Keratinocyte (primary cell): ENCODE data around the gene DVL1. TPM values are rescaled to one million over a fixed set of nuclear protein-coding genes. Genes with fewer than 3 reads are reported as not detected.
A peak's percentile ranks its signal among the peaks of the same experiment; 100 is the strongest.

Source experiments
- DNase-seq: peaks from one replicate; pipeline ENCODE4 v3.0.0-alpha.2; 2011; ENCODE audit warnings: low read depth, missing footprints, low spot score
- FAIRE-seq: peaks from 2 replicates; lab custom pipeline; 2011; peaks lifted over from hg19 to GRCh38; lab: Jason Lieb, UNC
- H2AFZ ChIP-seq: 2 replicates; pipeline ENCODE4 v1.6.0; 2012; ENCODE audit warnings: low read length, control low read depth, inconsistent platforms; ENCODE audit not compliant: control insufficient read depth
- H3K27ac ChIP-seq: 2 replicates; pipeline ENCODE4 v1.5.1; 2011; ENCODE audit warnings: low read length; ENCODE audit not compliant: control insufficient read depth, insufficient read depth
- H3K27me3 ChIP-seq: 3 replicates; pipeline ENCODE4 v1.6.0; 2011; ENCODE audit warnings: low read length; ENCODE audit not compliant: control insufficient read depth, insufficient read depth; ENCODE audit errors: extremely low read depth
- H3K36me3 ChIP-seq, 2 experiments: 2 replicates in 1 of 2; 3 replicates in 1 of 2; pipeline ENCODE4 v1.5.1; 2011; ENCODE audit warnings: low read length in 2 of 2, mild to moderate bottlenecking in 1 of 2; ENCODE audit not compliant: control insufficient read depth in 2 of 2, insufficient read depth in 2 of 2; ENCODE audit errors: extremely low read depth in 1 of 2
- H3K4me1 ChIP-seq: 3 replicates; pipeline ENCODE4 v1.5.1; 2011; ENCODE audit warnings: low read length; ENCODE audit not compliant: control insufficient read depth, insufficient read depth; ENCODE audit errors: extremely low read depth
- H3K4me2 ChIP-seq: 3 replicates; pipeline ENCODE4 v1.6.0; 2011; ENCODE audit warnings: low read depth, low read length; ENCODE audit not compliant: control insufficient read depth, insufficient read depth; ENCODE audit errors: extremely low read depth
- H3K4me3 ChIP-seq, 3 experiments: fragments of 200-600 bp in 1 of 3; sonication (generic) in 1 of 3; 2 replicates in 2 of 3; 3 replicates in 1 of 3; pipeline ENCODE4 v1.5.1; 2011 to 2016; ENCODE audit warnings: low read length in 3 of 3, mild to moderate bottlenecking in 3 of 3, control low read depth in 2 of 3, inconsistent platforms in 1 of 3, low read depth in 1 of 3, mixed read lengths in 1 of 3, mixed run types in 1 of 3, moderate library complexity in 1 of 3; ENCODE audit not compliant: control insufficient read depth in 2 of 3, insufficient read depth in 2 of 3; ENCODE audit errors: extremely low read depth in 1 of 3
- H3K79me2 ChIP-seq: 2 replicates; pipeline ENCODE4 v1.6.0; 2012; ENCODE audit warnings: low read length; ENCODE audit not compliant: control insufficient read depth, insufficient read depth
- H3K9ac ChIP-seq: 3 replicates; pipeline ENCODE4 v1.6.0; 2011; ENCODE audit warnings: low read length; ENCODE audit not compliant: control insufficient read depth, insufficient read depth; ENCODE audit errors: extremely low read depth
- H3K9me1 ChIP-seq: 3 replicates; pipeline ENCODE4 v1.6.0; 2011; ENCODE audit warnings: low read length; ENCODE audit not compliant: control insufficient read depth, insufficient read depth; ENCODE audit errors: extremely low read depth
- H3K9me3 ChIP-seq: 2 replicates; pipeline ENCODE4 v1.5.1; 2012; ENCODE audit warnings: low read depth, low read length; ENCODE audit not compliant: control insufficient read depth
- H4K20me1 ChIP-seq: 3 replicates; pipeline ENCODE4 v1.6.0; 2011; ENCODE audit warnings: low read length; ENCODE audit not compliant: control insufficient read depth, insufficient read depth; ENCODE audit errors: extremely low read depth
- CTCF ChIP-seq, 3 experiments: IDR thresholded peaks in 1 of 3; conservative IDR thresholded peaks in 1 of 3; optimal IDR thresholded peaks in 1 of 3; 2 replicates in 2 of 3; 3 replicates in 1 of 3; pipeline versions ENCODE3 to v1.5.1; 2011; ENCODE audit warnings: low read length in 3 of 3, mild to moderate bottlenecking in 3 of 3, moderate library complexity in 2 of 3, control low read depth in 1 of 3, inconsistent platforms in 1 of 3; ENCODE audit not compliant: insufficient read depth in 2 of 3; ENCODE audit errors: extremely low read depth in 1 of 3
- EZH2 ChIP-seq: IDR thresholded peaks from one replicate; pipeline ENCODE4 v1.6.1; 2012; ENCODE audit warnings: inconsistent platforms, mild to moderate bottlenecking, low read length, moderate library complexity
- dilution Hi-C: fragments of 300-500 bp; cut with MboI; formaldehyde crosslinking; loops from one replicate; pipeline ENCODE4 v1.7.0; 2020; ENCODE audit warnings: low sequenced_read_pairs; ENCODE audit not compliant: extremely low pct_ligation_motif_present
- polyA plus RNA-seq, 5 experiments: library from polyadenylated mRNA; depleted of rRNA in 3 of 5; stranded (reverse) in 3 of 5; stranded (forward) in 1 of 5; unstranded in 1 of 5; fragments of >200 nt; gene quantifications; 1 replicate in 1 of 5; 2 replicates in 3 of 5; 3 replicates in 1 of 5; pipeline versions ENCODE4 v1.2.1 to v1.2.3, GENCODE V29; 2011 to 2012; ENCODE audit warnings: missing spikeins in 2 of 5, low read depth in 1 of 5, low replicate concordance in 1 of 5

The DVL1 gene
- polyA plus RNA-seq, 1 donor (not counting 4 experiments of a cell fraction or from before 2014, with no cell fraction given): 31.6 TPM

- Histone ChIP-seq H3K36me3 (peaks cover 7% of the 10 kb centered on the region in 2 experiments), H3K4me2 (peak overlapping the region; percentile 71), H4K20me1 (peaks cover 3% of the 10 kb centered on the region), H3K9me1 (no peaks in the 10 kb centered on the region), H3K9me3 (no peaks in the 10 kb centered on the region), H3K27me3 (no peaks in the 10 kb centered on the region), H3K4me3 (peak overlapping the region; percentile 76 to 87 (median 78)), H3K4me1 (peaks cover 60% of the 10 kb centered on the region), H3K79me2 (peaks cover 24% of the 10 kb centered on the region), H3K27ac (peak overlapping the region; percentile 91), H3K9ac (peak overlapping the region; percentile 68), H2AFZ (no peak overlapping the region)
- dilution Hi-C loops: no loop called here
- TF ChIP-seq CTCF (optimal IDR thresholded peaks at IDR 0.05 in 1 of 3, IDR thresholded peaks at IDR 0.05 in 1 of 3, conservative IDR thresholded peaks at IDR 0.05 in 1 of 3; ENCODE audit: extremely low read depth in 1 of 3, insufficient read depth in 2 of 3, low read length in 3 of 3): peak in 2 of 3 experiments; percentile 12 to 20
- no peak for TF ChIP-seq EZH2
- FAIRE-seq (no peak), DNase-seq (no peak)
Observed at GRCh38 chr1:1306070-1306660, 43.1 kb downstream of the DVL1 start.

- Histone ChIP-seq H3K36me3 (peaks cover 3 to 4% of the 10 kb centered on the region in 2 experiments), H4K20me1 (peaks cover 3% of the 10 kb centered on the region), H2AFZ (no peak overlapping the region), H3K4me1 (peaks cover 60% of the 10 kb centered on the region), H3K27ac (peak overlapping the region; percentile 91), H3K4me3 (peak overlapping the region; percentile 53 to 76 (median 54)), H3K79me2 (peaks cover 24% of the 10 kb centered on the region), H3K9ac (peak overlapping the region; percentile 68), H3K4me2 (peak overlapping the region; percentile 71), H3K9me1 (no peaks in the 10 kb centered on the region), H3K9me3 (no peaks in the 10 kb centered on the region), H3K27me3 (no peaks in the 10 kb centered on the region)
- FAIRE-seq (peak; percentile 84), DNase-seq (no peak)
- TF ChIP-seq EZH2 (no peak), CTCF (optimal IDR thresholded peaks at IDR 0.05 in 1 of 3, IDR thresholded peaks at IDR 0.05 in 1 of 3, conservative IDR thresholded peaks at IDR 0.05 in 1 of 3; ENCODE audit: extremely low read depth in 1 of 3, insufficient read depth in 2 of 3, low read length in 3 of 3) (peak in 1 of 3 experiments; percentile 20)
- dilution Hi-C loops: no loop called here
Observed at GRCh38 chr1:1305300-1306069, 43.7 kb downstream of the DVL1 start.
